Naive B cell (primary cell): Measurements from ENCODE around the gene KCNMB2. TPM values are rescaled to one million over a fixed set of nuclear protein-coding genes. Genes with fewer than 3 reads are reported as not detected.
A peak's percentile ranks its signal among the peaks of the same experiment; 100 is the strongest.
"Not testable (repeated sequence)": the region's sequence is repeated elsewhere in the genome, so short reads cannot be mapped to it uniquely, and the experiment has no call there.

Experiments used
- ATAC-seq, 2 donors: fragments of 150-1000 bp; cut with Tn5 transposase; 2 replicates each; pipeline ENCODE4 v1.10.0; 2021; ENCODE audit warnings: low read depth in 2 of 2, mild to moderate bottlenecking in 2 of 2, moderate library complexity in 2 of 2
- DNase-seq: peaks from one replicate; pipeline ENCODE4 v3.0.0; 2022
- H3K27ac Mint-ChIP-seq, 6 donors: one replicate each; pipeline ENCODE4 v1.8.0; 2020 to 2022; ENCODE audit warnings: mild to moderate bottlenecking in 6 of 6, mixed read lengths in 6 of 6, moderate library complexity in 5 of 6, inconsistent platforms in 2 of 6
- H3K27me3 Mint-ChIP-seq, 3 donors: one replicate each; pipeline ENCODE4 v1.8.0; 2021 to 2022; ENCODE audit warnings: mixed read lengths in 3 of 3, mild to moderate bottlenecking in 1 of 3
- H3K36me3 Mint-ChIP-seq, 2 donors: one replicate each; pipeline ENCODE4 v1.8.0; 2020 to 2022; ENCODE audit warnings: mixed read lengths in 2 of 2, inconsistent platforms in 1 of 2, mild to moderate bottlenecking in 1 of 2
- H3K4me1 Mint-ChIP-seq, 3 donors: one replicate each; pipeline ENCODE4 v1.8.0; 2020 to 2022; ENCODE audit warnings: mixed read lengths in 3 of 3, inconsistent platforms in 1 of 3, mild to moderate bottlenecking in 1 of 3, moderate library complexity in 1 of 3
- H3K4me3 Mint-ChIP-seq, 8 donors: one replicate each; pipeline ENCODE4 v1.8.0; 2020 to 2022; ENCODE audit warnings: mild to moderate bottlenecking in 8 of 8, mixed read lengths in 8 of 8, moderate library complexity in 8 of 8, inconsistent platforms in 2 of 8
- H3K9me3 Mint-ChIP-seq, 7 donors: one replicate each; pipeline ENCODE4 v1.8.0; 2020 to 2022; ENCODE audit warnings: mixed read lengths in 7 of 7, mild to moderate bottlenecking in 5 of 7, inconsistent platforms in 2 of 7, moderate library complexity in 1 of 7
- polyA plus RNA-seq, 6 donors: library from polyadenylated mRNA; unstranded; fragments of 300-500 nt; fragmentation: Illumina TruSeq; gene quantifications; one replicate each; pipeline ENCODE4 v1.2.3, GENCODE V29; 2021; ENCODE audit warnings: low read depth in 6 of 6

The KCNMB2 gene
- polyA plus RNA-seq, 6 donors from 2014 or later = not detected

GRCh38 chr3:178850450-178851190, 314.4 kb downstream of the KCNMB2 start:
- Mint-ChIP-seq H3K36me3 (no peaks in the 10 kb centered on the region), H3K9me3 (no peaks in the 10 kb centered on the region), H3K27ac (peak overlapping the region in 2 of 6 donors; percentile 62 to 71), H3K4me3 (no peak overlapping the region), H3K27me3 (peaks cover 0 to 5% (median 0%) of the 10 kb centered on the region in 3 donors), H3K4me1 (no peaks in the 10 kb centered on the region)
- no peak for ATAC-seq
- DNase-seq = no peak

- Mint-ChIP-seq H3K27ac (no peak overlapping the region), H3K4me3 (no peak overlapping the region), H3K27me3 (peaks cover 0 to 5% (median 0%) of the 10 kb centered on the region in 3 donors), H3K4me1 (no peaks in the 10 kb centered on the region), H3K36me3 (no peaks in the 10 kb centered on the region), H3K9me3 (no peaks in the 10 kb centered on the region)
- ATAC-seq (no peak), DNase-seq (no peak)
Observed at GRCh38 chr3:178851564-178851963, 315.3 kb downstream of the KCNMB2 start.

- Mint-ChIP-seq H3K4me3 (no peak overlapping the region), H3K27me3 (peaks cover 0 to 5% (median 3%) of the 10 kb centered on the region in 3 donors), H3K27ac (no peak overlapping the region), H3K9me3 (peaks cover 0 to 4% (median 0%) of the 10 kb centered on the region in 7 donors), H3K4me1 (no peaks in the 10 kb centered on the region), H3K36me3 (no peaks in the 10 kb centered on the region)
- no peak for DNase-seq
- ATAC-seq = no peak
Observed at GRCh38 chr3:178856804-178857203, 320.6 kb downstream of the KCNMB2 start.

- Mint-ChIP-seq H3K36me3 (no peaks in the 10 kb centered on the region), H3K9me3 (peaks cover 0 to 4% (median 0%) of the 10 kb centered on the region in 7 donors), H3K27ac (no peak overlapping the region), H3K4me1 (no peaks in the 10 kb centered on the region), H3K27me3 (peaks cover 0 to 3% (median 0%) of the 10 kb centered on the region in 3 donors), H3K4me3 (no peak overlapping the region)
- ATAC-seq = no peak
- DNase-seq = no peak
Observed at GRCh38 chr3:178859386-178859785, 323.1 kb downstream of the KCNMB2 start.

GRCh38 chr3:178859900-178860436, 323.7 kb downstream of the KCNMB2 start:
- not testable (repeated sequence) for ATAC-seq, H3K27ac Mint-ChIP-seq, H3K27me3 Mint-ChIP-seq, H3K9me3 Mint-ChIP-seq, H3K36me3 Mint-ChIP-seq, H3K4me1 Mint-ChIP-seq, DNase-seq, H3K4me3 Mint-ChIP-seq

- Mint-ChIP-seq H3K36me3 (peaks cover 0 to 10% of the 10 kb centered on the region in 2 donors), H3K4me1 (no peaks in the 10 kb centered on the region), H3K27me3 (no peaks in the 10 kb centered on the region), H3K27ac (no peak overlapping the region), H3K9me3 (peaks cover 0 to 7% (median 0%) of the 10 kb centered on the region in 7 donors), H3K4me3 (no peak overlapping the region)
- DNase-seq = no peak
- no peak for ATAC-seq
Observed at GRCh38 chr3:178868681-178869080, 332.4 kb downstream of the KCNMB2 start.

GRCh38 chr3:178870085-178870484, 333.8 kb downstream of the KCNMB2 start:
- Mint-ChIP-seq H3K4me3 (no peak overlapping the region), H3K4me1 (no peaks in the 10 kb centered on the region), H3K36me3 (peaks cover 0 to 10% of the 10 kb centered on the region in 2 donors), H3K27me3 (peaks cover 0 to 5% (median 4%) of the 10 kb centered on the region in 3 donors), H3K27ac (no peak overlapping the region), H3K9me3 (peaks cover 0 to 7% (median 0%) of the 10 kb centered on the region in 7 donors)
- ATAC-seq (no peak), DNase-seq (no peak)

GRCh38 chr3:178875157-178875556, 338.9 kb downstream of the KCNMB2 start:
- Mint-ChIP-seq H3K4me1 (no peaks in the 10 kb centered on the region), H3K9me3 (peaks cover 0 to 2% (median 0%) of the 10 kb centered on the region in 7 donors), H3K27me3 (peaks cover 0 to 5% (median 4%) of the 10 kb centered on the region in 3 donors), H3K27ac (no peak overlapping the region), H3K36me3 (peaks cover 0 to 10% of the 10 kb centered on the region in 2 donors), H3K4me3 (no peak overlapping the region)
- ATAC-seq = no peak
- DNase-seq = no peak

- no peak for DNase-seq
- Mint-ChIP-seq H3K36me3 (peaks cover 0 to 10% of the 10 kb centered on the region in 2 donors), H3K4me3 (no peak overlapping the region), H3K27me3 (peaks cover 0 to 5% (median 4%) of the 10 kb centered on the region in 3 donors), H3K9me3 (peaks cover 0 to 2% (median 0%) of the 10 kb centered on the region in 7 donors), H3K27ac (no peak overlapping the region), H3K4me1 (no peaks in the 10 kb centered on the region)
- no peak for ATAC-seq
Observed at GRCh38 chr3:178875836-178876235, 339.6 kb downstream of the KCNMB2 start.

- Mint-ChIP-seq H3K9me3 (peaks cover 0 to 18% (median 9%) of the 10 kb centered on the region in 7 donors), H3K4me3 (no peak overlapping the region), H3K4me1 (no peaks in the 10 kb centered on the region), H3K27ac (no peak overlapping the region), H3K36me3 (peaks cover 0 to 8% of the 10 kb centered on the region in 2 donors), H3K27me3 (no peaks in the 10 kb centered on the region)
- no peak for ATAC-seq
- no peak for DNase-seq
Observed at GRCh38 chr3:178880274-178880673, 344.0 kb downstream of the KCNMB2 start.
